Osteoblast (primary cell): ENCODE data around the gene SLC43A2. TPM values are rescaled to one million over a fixed set of nuclear protein-coding genes. Genes with fewer than 3 reads are reported as not detected.

Experiments used
- DNase-seq: peaks from one replicate; pipeline ENCODE4 v3.0.0; 2011; ENCODE audit warnings: low spot score, mixed read lengths; ENCODE audit not compliant: insufficient read length; ENCODE audit errors: missing footprints
- H2AFZ ChIP-seq: 2 replicates; pipeline ENCODE4 v1.6.0; 2011; ENCODE audit warnings: mild to moderate bottlenecking, low read length
- H3K27ac ChIP-seq: 2 replicates; pipeline ENCODE4 v1.5.1; 2011; ENCODE audit warnings: mild to moderate bottlenecking, low read depth, low read length, moderate library complexity
- H3K27me3 ChIP-seq: 2 replicates; pipeline ENCODE4 v1.6.0; 2012; ENCODE audit warnings: mild to moderate bottlenecking, control low read depth, inconsistent platforms, low read length, moderate library complexity; ENCODE audit not compliant: insufficient read depth
- H3K36me3 ChIP-seq: 2 replicates; pipeline ENCODE4 v1.5.1; 2011; ENCODE audit warnings: mild to moderate bottlenecking, low read length, control low read depth, moderate library complexity; ENCODE audit not compliant: insufficient read depth
- H3K4me1 ChIP-seq: 2 replicates; pipeline ENCODE4 v1.5.1; 2011; ENCODE audit warnings: mild to moderate bottlenecking, low read length, control low read depth, moderate library complexity; ENCODE audit not compliant: insufficient read depth
- H3K4me2 ChIP-seq: 2 replicates; pipeline ENCODE4 v1.6.0; 2011; ENCODE audit warnings: mild to moderate bottlenecking, low read length; ENCODE audit not compliant: insufficient read depth
- H3K4me3 ChIP-seq: fragments of 200-600 bp; sonication (generic); 3 replicates; pipeline ENCODE4 v1.5.1; 2012; ENCODE audit warnings: mild to moderate bottlenecking, low read length, inconsistent platforms; ENCODE audit not compliant: insufficient read depth
- H3K79me2 ChIP-seq: 2 replicates; pipeline ENCODE4 v1.6.0; 2012; ENCODE audit warnings: mild to moderate bottlenecking, low read length, control low read depth, inconsistent platforms; ENCODE audit not compliant: insufficient read depth
- H3K9me3 ChIP-seq: 2 replicates; pipeline ENCODE4 v1.5.1; 2011; ENCODE audit warnings: low read depth, low read length, control low read depth
- H4K20me1 ChIP-seq: 2 replicates; pipeline ENCODE4 v1.6.0; 2012; ENCODE audit warnings: mild to moderate bottlenecking, low read length, control low read depth; ENCODE audit not compliant: insufficient read depth
- CTCF ChIP-seq: IDR thresholded peaks from 2 replicates; pipeline ENCODE4 v1.5.1; 2011; ENCODE audit warnings: mild to moderate bottlenecking, low read depth, low read length, moderate library complexity; ENCODE audit errors: extremely low read depth
- total RNA-seq: library from RNA; depleted of rRNA; stranded (reverse); fragments of >200 nt; gene quantifications from 2 replicates; pipeline ENCODE4 v1.2.3, GENCODE V29; 2012

The SLC43A2 gene
- total RNA-seq, 1 donor, result 5.4 TPM

GRCh38 chr17:1625053-1625452 is 3.6 kb downstream of the SLC43A2 start:
- no peak overlapping the region for H3K4me3 ChIP-seq
- peaks cover 26% of the 10 kb centered on the region for H4K20me1 ChIP-seq
- no peaks in the 10 kb centered on the region for H3K27me3 ChIP-seq
- no peak overlapping the region for H2AFZ ChIP-seq
- H3K36me3 ChIP-seq, result peaks cover 5% of the 10 kb centered on the region
- peak; percentile 31 for DNase-seq
- H3K9me3 ChIP-seq, result no peaks in the 10 kb centered on the region
- peaks cover 3% of the 10 kb centered on the region for H3K79me2 ChIP-seq
- no peak overlapping the region for H3K4me2 ChIP-seq
- no peak overlapping the region for H3K27ac ChIP-seq
- TF ChIP-seq CTCF, result no peak
- peaks cover 17% of the 10 kb centered on the region for H3K4me1 ChIP-seq

- Histone ChIP-seq H3K4me3 (no peak overlapping the region), H3K4me2 (no peak overlapping the region), H3K79me2 (peaks cover 3% of the 10 kb centered on the region), H2AFZ (no peak overlapping the region), H3K36me3 (peaks cover 6% of the 10 kb centered on the region), H3K9me3 (no peaks in the 10 kb centered on the region), H3K27me3 (no peaks in the 10 kb centered on the region), H3K27ac (no peak overlapping the region), H4K20me1 (peaks cover 26% of the 10 kb centered on the region), H3K4me1 (peaks cover 13% of the 10 kb centered on the region)
- TF ChIP-seq CTCF, result no peak
- no peak for DNase-seq
Measured at GRCh38 chr17:1624650-1625049, 4.0 kb downstream of the SLC43A2 start.

- DNase-seq, result peak; percentile 71
- H3K27ac ChIP-seq, result no peak overlapping the region
- H3K4me1 ChIP-seq, result peaks cover 9% of the 10 kb centered on the region
- H3K27me3 ChIP-seq, result no peaks in the 10 kb centered on the region
- H3K9me3 ChIP-seq, result no peaks in the 10 kb centered on the region
- peaks cover 10% of the 10 kb centered on the region for H3K36me3 ChIP-seq
- no peak for TF ChIP-seq CTCF
- peaks cover 3% of the 10 kb centered on the region for H3K79me2 ChIP-seq
- no peak overlapping the region for H3K4me2 ChIP-seq
- H2AFZ ChIP-seq, result no peak overlapping the region
- H3K4me3 ChIP-seq, result no peak overlapping the region
- H4K20me1 ChIP-seq, result peaks cover 29% of the 10 kb centered on the region
Measured at GRCh38 chr17:1623057-1623630, 5.5 kb downstream of the SLC43A2 start.

- H3K4me2 ChIP-seq, result no peak overlapping the region
- no peak overlapping the region for H3K4me3 ChIP-seq
- H3K79me2 ChIP-seq, result no peaks in the 10 kb centered on the region
- H3K9me3 ChIP-seq, result no peaks in the 10 kb centered on the region
- DNase-seq, result peak; percentile 50
- H3K4me1 ChIP-seq, result peaks cover 4% of the 10 kb centered on the region
- H4K20me1 ChIP-seq, result peaks cover 20% of the 10 kb centered on the region
- H2AFZ ChIP-seq, result no peak overlapping the region
- peaks cover 15% of the 10 kb centered on the region for H3K36me3 ChIP-seq
- no peaks in the 10 kb centered on the region for H3K27me3 ChIP-seq
- no peak for TF ChIP-seq CTCF
- no peak overlapping the region for H3K27ac ChIP-seq
Measured at GRCh38 chr17:1621273-1621954, 7.2 kb downstream of the SLC43A2 start.
